Activated CD8-positive, alpha-beta T cell treated with anti-CD3 and anti-CD28 coated beads for 36 hours (primary cell): ENCODE results near the gene DLX3. TPM values are rescaled to one million over a fixed set of nuclear protein-coding genes. Genes with fewer than 3 reads are reported as not detected.

Source experiments
- ATAC-seq: fragments of 200-7000 bp; cut with Tn5 transposase; one replicate; pipeline ENCODE4 v1.10.0; 2021; ENCODE audit warnings: mild to moderate bottlenecking, moderate library complexity
- CTCF ChIA-PET: fragments of 350-600 bp; sonication (Branson Sonifier 250); formaldehyde crosslinking; loops from one replicate; lab custom pipeline; 2021; ENCODE audit warnings: antibody characterized with exemption; lab: Charles Lee
- POLR2A ChIA-PET: fragments of 350-600 bp; sonication (Branson Sonifier 250); formaldehyde crosslinking; loops from one replicate; lab custom pipeline; 2021; ENCODE audit warnings: antibody characterized with exemption; lab: Charles Lee
- DNase-seq: peaks from one replicate; pipeline ENCODE4 v3.0.0-alpha.2; 2020
- H3K27ac Mint-ChIP-seq: one replicate; pipeline ENCODE4 v1.8.0; 2021; ENCODE audit warnings: mild to moderate bottlenecking, mixed read lengths
- H3K27me3 Mint-ChIP-seq: one replicate; pipeline ENCODE4 v1.8.0; 2021; ENCODE audit warnings: mixed read lengths
- H3K36me3 Mint-ChIP-seq: one replicate; pipeline ENCODE4 v1.8.0; 2021; ENCODE audit warnings: low read depth, mixed read lengths
- H3K4me1 Mint-ChIP-seq: one replicate; pipeline ENCODE4 v1.8.0; 2021; ENCODE audit warnings: low read depth, mixed read lengths
- H3K4me3 Mint-ChIP-seq: one replicate; pipeline ENCODE4 v1.8.0; 2021; ENCODE audit warnings: mild to moderate bottlenecking, moderate library complexity, mixed read lengths
- H3K9me3 Mint-ChIP-seq: one replicate; pipeline ENCODE4 v1.8.0; 2021; ENCODE audit warnings: mixed read lengths
- CTCF ChIP-seq: fragments of 200-600 bp; IDR thresholded peaks from one replicate; pipeline ENCODE4 v1.8.0; 2022; ENCODE audit warnings: antibody characterized with exemption, mild to moderate bottlenecking
- intact Hi-C: fragments of 100-400 bp; cut with micrococcal nuclease; formaldehyde crosslinking; loops from one replicate; pipeline ENCODE4 v1.10.0; 2022
- total RNA-seq, 2 experiments: library from RNA; stranded (reverse); gene quantifications; one replicate each; pipeline ENCODE4 v1.2.3, GENCODE V29; 2021

The DLX3 gene
- total RNA-seq, 2 experiments from 2014 or later, result not detected

GRCh38 chr17:49992191-49992932 lies 2.7 kb downstream of the DLX3 start:
- Mint-ChIP-seq H3K27me3 (peaks cover 64% of the 10 kb centered on the region), H3K9me3 (no peaks in the 10 kb centered on the region), H3K36me3 (no peaks in the 10 kb centered on the region), H3K4me1 (peaks cover 22% of the 10 kb centered on the region), H3K27ac (no peak overlapping the region), H3K4me3 (no peak overlapping the region)
- intact Hi-C loops, result loop anchor here (10.0 kb wide), 1 partner anchor 418 kb away; the partner anchor contains the start of gene NXPH3
- POLR2A ChIA-PET, result interaction anchor here (1.0 to 1.4 kb wide), 2 partner anchors 19 to 136 kb away, joined by 3 to 4 read pairs; no protein-coding TSS in a partner anchor
- no peak for DNase-seq
- TF ChIP-seq CTCF, result no peak
- CTCF ChIA-PET, result interaction anchor here (1.5 to 7.4 kb wide), 3 partner anchors 13 to 116 kb away, joined by 4 to 145 read pairs (median 140); partner anchors contain the start of gene ITGA3
- no peak for ATAC-seq

GRCh38 chr17:49991409-49991808 lies 3.6 kb downstream of the DLX3 start:
- ChIA-PET CTCF (no interaction called here), POLR2A (interaction anchor here (1.4 kb wide), 1 partner anchor 18 kb away, joined by 4 read pairs; no protein-coding TSS in a partner anchor)
- Mint-ChIP-seq H3K4me1 (peaks cover 19% of the 10 kb centered on the region), H3K27ac (no peak overlapping the region), H3K4me3 (no peak overlapping the region), H3K36me3 (no peaks in the 10 kb centered on the region), H3K27me3 (peaks cover 68% of the 10 kb centered on the region), H3K9me3 (no peaks in the 10 kb centered on the region)
- DNase-seq (no peak), ATAC-seq (no peak)
- intact Hi-C loops, result loop anchor here (10.0 kb wide), 1 partner anchor 417 kb away; the partner anchor contains the start of gene NXPH3
- TF ChIP-seq CTCF, result no peak

GRCh38 chr17:49990921-49991320 lies 4.1 kb downstream of the DLX3 start:
- Mint-ChIP-seq H3K36me3 (no peaks in the 10 kb centered on the region), H3K4me3 (no peak overlapping the region), H3K27ac (no peak overlapping the region), H3K9me3 (no peaks in the 10 kb centered on the region), H3K4me1 (peaks cover 16% of the 10 kb centered on the region), H3K27me3 (peaks cover 63% of the 10 kb centered on the region)
- intact Hi-C loops, result loop anchor here (10.0 kb wide), 1 partner anchor 416 kb away; the partner anchor contains the start of gene NXPH3
- CTCF ChIA-PET, result no interaction called here
- DNase-seq (no peak), ATAC-seq (no peak)
- TF ChIP-seq CTCF, result no peak
- POLR2A ChIA-PET, result no interaction called here

- Mint-ChIP-seq H3K4me1 (peaks cover 14% of the 10 kb centered on the region), H3K27me3 (peaks cover 58% of the 10 kb centered on the region), H3K4me3 (no peak overlapping the region), H3K36me3 (no peaks in the 10 kb centered on the region), H3K27ac (no peak overlapping the region), H3K9me3 (no peaks in the 10 kb centered on the region)
- no peak for TF ChIP-seq CTCF
- CTCF ChIA-PET, result interaction anchor here (1.0 to 3.7 kb wide), 3 partner anchors 7 to 110 kb away, joined by 4 to 28 read pairs (median 7); partner anchors contain the start of gene DLX3
- POLR2A ChIA-PET, result interaction anchor here (0.9 kb wide), 1 partner anchor 39 kb away, joined by 3 read pairs; no protein-coding TSS in a partner anchor
- ATAC-seq, result no peak
- intact Hi-C loops, result loop anchor here (10.0 kb wide), 1 partner anchor 416 kb away; the partner anchor contains the start of gene NXPH3
- DNase-seq, result no peak
Measured at GRCh38 chr17:49990331-49990730, 4.7 kb downstream of the DLX3 start.

- ChIA-PET CTCF (interaction anchor here (1.0 to 3.7 kb wide), 3 partner anchors 8 to 109 kb away, joined by 4 to 28 read pairs (median 7); partner anchors contain the start of gene DLX3), POLR2A (no interaction called here)
- DNase-seq, result no peak
- Mint-ChIP-seq H3K36me3 (no peaks in the 10 kb centered on the region), H3K9me3 (no peaks in the 10 kb centered on the region), H3K27me3 (peaks cover 52% of the 10 kb centered on the region), H3K4me1 (peaks cover 8% of the 10 kb centered on the region), H3K4me3 (no peak overlapping the region), H3K27ac (no peak overlapping the region)
- no peak for TF ChIP-seq CTCF
- intact Hi-C loops, result no loop called here
- ATAC-seq, result no peak
Measured at GRCh38 chr17:49989518-49989880, 5.5 kb downstream of the DLX3 start.
